GM23338 (cell line): ENCODE results near the gene MDH1. TPM values are rescaled to one million over a fixed set of nuclear protein-coding genes. Genes with fewer than 3 reads are reported as not detected.
A peak's percentile ranks its signal among the peaks of the same experiment; 100 is the strongest.

Source experiments
- ATAC-seq: fragments of 200-7000 bp; cut with Tn5 transposase; 3 replicates; pipeline ENCODE4 v1.9.1; 2020
- DNase-seq: peaks from one replicate; pipeline ENCODE4 v3.0.0-alpha.2; 2015; ENCODE audit warnings: low spot score
- H2AFZ ChIP-seq: fragments of 200-600 bp; sonication (generic); 2 replicates; pipeline ENCODE4 v1.8.0; 2016; ENCODE audit warnings: antibody characterized with exemption, mild to moderate bottlenecking, moderate library complexity
- H3F3A ChIP-seq: fragments of 200-600 bp; sonication (generic); replicated peaks from 2 replicates; pipeline ENCODE4 v1.8.0; 2017; ENCODE audit warnings: antibody characterized with exemption, mixed run types, low read depth
- H3K27ac ChIP-seq: fragments of 200-600 bp; sonication (generic); 2 replicates; pipeline ENCODE4 v1.6.1; 2016; ENCODE audit warnings: low read depth
- H3K27me3 ChIP-seq: fragments of 200-600 bp; sonication (generic); 2 replicates; pipeline ENCODE4 v1.8.0; 2016; ENCODE audit warnings: mild to moderate bottlenecking, mixed run types, moderate library complexity; ENCODE audit not compliant: insufficient read depth
- H3K36me3 ChIP-seq: fragments of 200-600 bp; sonication (generic); 2 replicates; pipeline ENCODE4 v1.8.0; 2016; ENCODE audit warnings: mild to moderate bottlenecking; ENCODE audit not compliant: insufficient read depth
- H3K4me1 ChIP-seq: fragments of 200-600 bp; sonication (generic); 2 replicates; pipeline ENCODE4 v1.8.0; 2016; ENCODE audit warnings: mild to moderate bottlenecking, moderate library complexity; ENCODE audit not compliant: insufficient read depth
- H3K4me2 ChIP-seq: fragments of 200-600 bp; sonication (generic); 2 replicates; pipeline ENCODE4 v1.7.1; 2017; ENCODE audit warnings: mixed run types
- H3K4me3 ChIP-seq: fragments of 200-600 bp; sonication (generic); 2 replicates; pipeline ENCODE4 v1.6.1; 2016; ENCODE audit warnings: mixed run types
- H3K79me2 ChIP-seq: fragments of 200-600 bp; sonication (generic); replicated peaks from 2 replicates; pipeline ENCODE4 v1.8.0; 2017; ENCODE audit warnings: mild to moderate bottlenecking; ENCODE audit not compliant: insufficient read depth
- H3K9me2 ChIP-seq: fragments of 200-600 bp; sonication (generic); 2 replicates; pipeline ENCODE4 v1.8.0; 2017; ENCODE audit not compliant: insufficient read depth
- H4K20me1 ChIP-seq: fragments of 200-600 bp; sonication (generic); replicated peaks from 2 replicates; pipeline ENCODE4 v1.8.0; 2017; ENCODE audit warnings: mild to moderate bottlenecking; ENCODE audit not compliant: insufficient read depth
- H3K27ac Mint-ChIP-seq: 2 replicates; pipeline ENCODE4 v1.8.0; 2020; ENCODE audit warnings: inconsistent platforms, mild to moderate bottlenecking, moderate library complexity, mixed read lengths
- H3K27me3 Mint-ChIP-seq: 3 replicates; pipeline ENCODE4 v1.8.0; 2022; ENCODE audit warnings: low read depth, mild to moderate bottlenecking, moderate library complexity, mixed read lengths, inconsistent platforms; ENCODE audit not compliant: insufficient read depth, poor library complexity
- H3K36me3 Mint-ChIP-seq: 3 replicates; pipeline ENCODE4 v1.8.0; 2021; ENCODE audit warnings: low read depth, mild to moderate bottlenecking, inconsistent platforms, moderate library complexity, mixed read lengths
- H3K4me1 Mint-ChIP-seq: 3 replicates; pipeline ENCODE4 v1.8.0; 2020; ENCODE audit warnings: mild to moderate bottlenecking, inconsistent platforms, mixed read lengths
- H3K4me3 Mint-ChIP-seq: 3 replicates; pipeline ENCODE4 v1.8.0; 2021; ENCODE audit warnings: moderate library complexity, mild to moderate bottlenecking, inconsistent platforms, mixed read lengths
- H3K9me3 Mint-ChIP-seq: 3 replicates; pipeline ENCODE4 v1.8.0; 2020; ENCODE audit warnings: moderate library complexity, mild to moderate bottlenecking, inconsistent platforms, mixed read lengths
- CREB1 ChIP-seq: fragments of 250-450 bp; sonication (Bioruptor Pico); IDR thresholded peaks from 2 replicates; pipeline ENCODE4 v1.5.0; 2020; ENCODE audit warnings: low read depth, mild to moderate bottlenecking, moderate library complexity
- EZH2phosphoT487 ChIP-seq: fragments of 200-600 bp; sonication (generic); IDR thresholded peaks from one replicate; pipeline ENCODE4 v1.8.1; 2018; ENCODE audit warnings: antibody characterized with exemption; ENCODE audit not compliant: unreplicated experiment
- JUNB ChIP-seq: IDR thresholded peaks from one replicate; pipeline ENCODE4 v1.6.1; 2016; ENCODE audit warnings: antibody characterized with exemption; ENCODE audit not compliant: unreplicated experiment
- NANOG ChIP-seq: IDR thresholded peaks from 2 replicates; pipeline ENCODE4 v1.6.1; 2016; ENCODE audit warnings: antibody characterized with exemption, borderline replicate concordance
- POLR2AphosphoS5 ChIP-seq: IDR thresholded peaks from 2 replicates; pipeline ENCODE4 v1.6.1; 2016; ENCODE audit warnings: antibody characterized with exemption, low read depth
- STAT1 ChIP-seq: IDR thresholded peaks from one replicate; pipeline ENCODE4 v1.6.1; 2016; ENCODE audit warnings: antibody characterized with exemption; ENCODE audit not compliant: unreplicated experiment
- ZNF114 ChIP-seq: fragments of 250-450 bp; sonication (Bioruptor Pico); IDR thresholded peaks from 2 replicates; pipeline ENCODE4 v1.5.0; 2020; ENCODE audit warnings: mild to moderate bottlenecking, moderate library complexity
- ZNF331 ChIP-seq: fragments of 250-450 bp; sonication (Bioruptor Pico); IDR thresholded peaks from 2 replicates; pipeline ENCODE4 v1.5.0; 2020; ENCODE audit warnings: low read depth, mild to moderate bottlenecking, moderate library complexity
- polyA plus RNA-seq: library from polyadenylated mRNA; unstranded; fragments of >200 nt; fragmentation: Nextera tagmentation; extraction: Ambion mirVana; gene quantifications from 2 replicates; pipeline ENCODE4 v1.2.1, GENCODE V29; 2016
- total RNA-seq: library from RNA; depleted of rRNA; stranded (reverse); fragments of >200 nt; shearing (Covaris generic); gene quantifications from 2 replicates; pipeline ENCODE4 v1.2.3, GENCODE V29; 2014
- TF ChIP-seq, protein P1 (sequence below): fragments of 250-450 bp; sonication (Bioruptor Pico); IDR thresholded peaks from 2 replicates; pipeline ENCODE4 v1.5.0; 2020; ENCODE audit warnings: mild to moderate bottlenecking, moderate library complexity
- TF ChIP-seq, protein P2 (sequence below): IDR thresholded peaks from 2 replicates; pipeline ENCODE4 v1.6.1; 2016; ENCODE audit warnings: antibody characterized with exemption
- TF ChIP-seq, protein P3 (sequence below): IDR thresholded peaks from one replicate; pipeline ENCODE4 v1.6.1; 2018; ENCODE audit warnings: antibody characterized with exemption; ENCODE audit not compliant: unreplicated experiment

The MDH1 gene
- total and polyA plus RNA-seq, 2 experiments from 2014 or later: 275 to 503 TPM

DNA sequence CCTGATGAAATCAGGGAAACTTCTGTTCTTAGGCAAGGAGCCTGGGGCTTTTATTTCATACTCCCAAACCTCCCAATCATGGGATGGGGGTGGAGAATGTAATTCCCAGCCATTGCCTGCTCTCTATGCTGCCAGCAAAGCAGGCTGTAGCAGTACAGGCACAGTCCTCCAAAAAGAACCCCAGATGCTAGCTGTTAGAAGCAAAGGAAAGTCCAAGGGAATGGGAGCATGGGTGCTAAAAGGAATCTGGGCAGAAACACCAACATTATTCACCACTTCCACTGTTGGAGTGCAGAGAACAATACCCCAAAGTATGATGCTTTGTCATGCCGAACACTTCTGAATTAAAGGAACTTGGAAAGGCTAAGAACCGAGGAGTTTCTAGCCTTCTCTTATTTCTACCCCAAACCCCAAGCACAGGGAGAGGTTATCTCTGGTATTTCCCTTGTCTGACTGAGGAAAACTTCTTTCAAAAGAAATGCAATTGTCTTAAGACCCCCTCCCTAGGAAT lies 24.7 kb downstream of the MDH1 start (continued):
- TF ChIP-seq ZNF114 (no peak), EZH2phosphoT487 (no peak), ZNF331 (CRISPR knock-in tag) (no peak), NANOG (no peak)

DNA sequence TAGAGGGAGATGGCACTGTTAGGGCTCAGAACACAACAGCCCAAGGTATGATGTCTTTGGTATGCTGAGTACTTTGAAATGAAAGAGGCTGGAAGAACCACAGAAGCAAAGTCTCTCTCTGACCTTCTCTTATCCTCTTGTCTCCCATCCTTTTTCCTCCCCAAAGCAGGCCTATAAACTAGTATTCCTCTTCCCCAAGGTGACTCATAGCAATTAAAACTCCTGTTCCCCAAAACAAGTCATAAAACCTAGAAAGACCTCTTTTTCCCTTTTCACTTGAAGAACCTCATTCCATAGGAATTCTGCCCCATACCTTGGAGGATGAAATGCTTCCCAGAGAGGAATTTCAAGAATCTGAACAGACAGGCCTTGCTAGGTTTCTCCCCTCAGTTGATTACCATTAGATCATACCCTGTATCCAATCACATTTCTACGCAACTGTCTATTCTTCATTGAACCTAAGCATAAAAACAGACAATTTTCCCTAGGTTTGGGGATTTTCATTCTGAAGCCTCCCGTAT lies 25.7 kb downstream of the MDH1 start:
- ATAC-seq (peak; percentile 79), DNase-seq (peak; percentile 96)
- Mint-ChIP-seq H3K4me1 (peaks cover 69% of the 10 kb centered on the region), H3K27me3 (peaks cover 5% of the 10 kb centered on the region), H3K9me3 (peaks cover 23% of the 10 kb centered on the region), H3K36me3 (peaks cover 40% of the 10 kb centered on the region), H3K27ac (peak overlapping the region; percentile 99), H3K4me3 (peak overlapping the region; percentile 67)
- Histone ChIP-seq H3K27me3 (no peaks in the 10 kb centered on the region), H3K36me3 (no peaks in the 10 kb centered on the region), H3K4me3 (peak overlapping the region; percentile 31), H3K27ac (peak overlapping the region; percentile 98), H3F3A (peaks cover 5% of the 10 kb centered on the region; the same call in 1 of the 2 replicates), H3K79me2 (no peaks in the 10 kb centered on the region; the same call in 1 of the 2 replicates), H4K20me1 (no peaks in the 10 kb centered on the region), H2AFZ (no peak overlapping the region), H3K4me1 (peaks cover 44% of the 10 kb centered on the region), H3K9me2 (no peaks in the 10 kb centered on the region), H3K4me2 (peak overlapping the region; percentile 54)
- no peak for TF ChIP-seq JUNB
- TF ChIP-seq CREB1: peak; percentile 29; the same call in 1 of the 2 replicates
- TF ChIP-seq NANOG: peak; percentile 38; the same call in 1 of the 2 replicates
- TF ChIP-seq, protein P1, sequence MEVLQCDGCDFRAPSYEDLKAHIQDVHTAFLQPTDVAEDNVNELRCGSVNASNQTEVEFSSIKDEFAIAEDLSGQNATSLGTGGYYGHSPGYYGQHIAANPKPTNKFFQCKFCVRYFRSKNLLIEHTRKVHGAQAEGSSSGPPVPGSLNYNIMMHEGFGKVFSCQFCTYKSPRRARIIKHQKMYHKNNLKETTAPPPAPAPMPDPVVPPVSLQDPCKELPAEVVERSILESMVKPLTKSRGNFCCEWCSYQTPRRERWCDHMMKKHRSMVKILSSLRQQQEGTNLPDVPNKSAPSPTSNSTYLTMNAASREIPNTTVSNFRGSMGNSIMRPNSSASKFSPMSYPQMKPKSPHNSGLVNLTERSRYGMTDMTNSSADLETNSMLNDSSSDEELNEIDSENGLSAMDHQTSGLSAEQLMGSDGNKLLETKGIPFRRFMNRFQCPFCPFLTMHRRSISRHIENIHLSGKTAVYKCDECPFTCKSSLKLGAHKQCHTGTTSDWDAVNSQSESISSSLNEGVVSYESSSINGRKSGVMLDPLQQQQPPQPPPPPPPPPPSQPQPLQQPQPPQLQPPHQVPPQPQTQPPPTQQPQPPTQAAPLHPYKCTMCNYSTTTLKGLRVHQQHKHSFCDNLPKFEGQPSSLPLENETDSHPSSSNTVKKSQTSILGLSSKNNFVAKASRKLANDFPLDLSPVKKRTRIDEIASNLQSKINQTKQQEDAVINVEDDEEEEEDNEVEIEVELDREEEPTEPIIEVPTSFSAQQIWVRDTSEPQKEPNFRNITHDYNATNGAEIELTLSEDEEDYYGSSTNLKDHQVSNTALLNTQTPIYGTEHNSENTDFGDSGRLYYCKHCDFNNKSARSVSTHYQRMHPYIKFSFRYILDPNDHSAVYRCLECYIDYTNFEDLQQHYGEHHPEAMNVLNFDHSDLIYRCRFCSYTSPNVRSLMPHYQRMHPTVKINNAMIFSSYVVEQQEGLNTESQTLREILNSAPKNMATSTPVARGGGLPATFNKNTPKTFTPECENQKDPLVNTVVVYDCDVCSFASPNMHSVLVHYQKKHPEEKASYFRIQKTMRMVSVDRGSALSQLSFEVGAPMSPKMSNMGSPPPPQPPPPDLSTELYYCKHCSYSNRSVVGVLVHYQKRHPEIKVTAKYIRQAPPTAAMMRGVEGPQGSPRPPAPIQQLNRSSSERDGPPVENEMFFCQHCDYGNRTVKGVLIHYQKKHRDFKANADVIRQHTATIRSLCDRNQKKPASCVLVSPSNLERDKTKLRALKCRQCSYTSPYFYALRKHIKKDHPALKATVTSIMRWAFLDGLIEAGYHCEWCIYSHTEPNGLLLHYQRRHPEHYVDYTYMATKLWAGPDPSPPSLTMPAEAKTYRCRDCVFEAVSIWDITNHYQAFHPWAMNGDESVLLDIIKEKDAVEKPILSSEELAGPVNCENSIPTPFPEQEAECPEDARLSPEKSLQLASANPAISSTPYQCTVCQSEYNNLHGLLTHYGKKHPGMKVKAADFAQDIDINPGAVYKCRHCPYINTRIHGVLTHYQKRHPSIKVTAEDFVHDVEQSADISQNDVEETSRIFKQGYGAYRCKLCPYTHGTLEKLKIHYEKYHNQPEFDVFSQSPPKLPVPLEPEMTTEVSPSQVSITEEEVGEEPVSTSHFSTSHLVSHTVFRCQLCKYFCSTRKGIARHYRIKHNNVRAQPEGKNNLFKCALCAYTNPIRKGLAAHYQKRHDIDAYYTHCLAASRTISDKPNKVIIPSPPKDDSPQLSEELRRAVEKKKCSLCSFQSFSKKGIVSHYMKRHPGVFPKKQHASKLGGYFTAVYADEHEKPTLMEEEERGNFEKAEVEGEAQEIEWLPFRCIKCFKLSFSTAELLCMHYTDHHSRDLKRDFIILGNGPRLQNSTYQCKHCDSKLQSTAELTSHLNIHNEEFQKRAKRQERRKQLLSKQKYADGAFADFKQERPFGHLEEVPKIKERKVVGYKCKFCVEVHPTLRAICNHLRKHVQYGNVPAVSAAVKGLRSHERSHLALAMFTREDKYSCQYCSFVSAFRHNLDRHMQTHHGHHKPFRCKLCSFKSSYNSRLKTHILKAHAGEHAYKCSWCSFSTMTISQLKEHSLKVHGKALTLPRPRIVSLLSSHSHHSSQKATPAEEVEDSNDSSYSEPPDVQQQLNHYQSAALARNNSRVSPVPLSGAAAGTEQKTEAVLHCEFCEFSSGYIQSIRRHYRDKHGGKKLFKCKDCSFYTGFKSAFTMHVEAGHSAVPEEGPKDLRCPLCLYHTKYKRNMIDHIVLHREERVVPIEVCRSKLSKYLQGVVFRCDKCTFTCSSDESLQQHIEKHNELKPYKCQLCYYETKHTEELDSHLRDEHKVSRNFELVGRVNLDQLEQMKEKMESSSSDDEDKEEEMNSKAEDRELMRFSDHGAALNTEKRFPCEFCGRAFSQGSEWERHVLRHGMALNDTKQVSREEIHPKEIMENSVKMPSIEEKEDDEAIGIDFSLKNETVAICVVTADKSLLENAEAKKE (CRISPR knock-in tag): peak; percentile 82
- TF ChIP-seq POLR2AphosphoS5: no peak
- TF ChIP-seq, protein P2, sequence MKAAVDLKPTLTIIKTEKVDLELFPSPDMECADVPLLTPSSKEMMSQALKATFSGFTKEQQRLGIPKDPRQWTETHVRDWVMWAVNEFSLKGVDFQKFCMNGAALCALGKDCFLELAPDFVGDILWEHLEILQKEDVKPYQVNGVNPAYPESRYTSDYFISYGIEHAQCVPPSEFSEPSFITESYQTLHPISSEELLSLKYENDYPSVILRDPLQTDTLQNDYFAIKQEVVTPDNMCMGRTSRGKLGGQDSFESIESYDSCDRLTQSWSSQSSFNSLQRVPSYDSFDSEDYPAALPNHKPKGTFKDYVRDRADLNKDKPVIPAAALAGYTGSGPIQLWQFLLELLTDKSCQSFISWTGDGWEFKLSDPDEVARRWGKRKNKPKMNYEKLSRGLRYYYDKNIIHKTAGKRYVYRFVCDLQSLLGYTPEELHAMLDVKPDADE: no peak
- TF ChIP-seq STAT1: no peak
- TF ChIP-seq, protein P3, sequence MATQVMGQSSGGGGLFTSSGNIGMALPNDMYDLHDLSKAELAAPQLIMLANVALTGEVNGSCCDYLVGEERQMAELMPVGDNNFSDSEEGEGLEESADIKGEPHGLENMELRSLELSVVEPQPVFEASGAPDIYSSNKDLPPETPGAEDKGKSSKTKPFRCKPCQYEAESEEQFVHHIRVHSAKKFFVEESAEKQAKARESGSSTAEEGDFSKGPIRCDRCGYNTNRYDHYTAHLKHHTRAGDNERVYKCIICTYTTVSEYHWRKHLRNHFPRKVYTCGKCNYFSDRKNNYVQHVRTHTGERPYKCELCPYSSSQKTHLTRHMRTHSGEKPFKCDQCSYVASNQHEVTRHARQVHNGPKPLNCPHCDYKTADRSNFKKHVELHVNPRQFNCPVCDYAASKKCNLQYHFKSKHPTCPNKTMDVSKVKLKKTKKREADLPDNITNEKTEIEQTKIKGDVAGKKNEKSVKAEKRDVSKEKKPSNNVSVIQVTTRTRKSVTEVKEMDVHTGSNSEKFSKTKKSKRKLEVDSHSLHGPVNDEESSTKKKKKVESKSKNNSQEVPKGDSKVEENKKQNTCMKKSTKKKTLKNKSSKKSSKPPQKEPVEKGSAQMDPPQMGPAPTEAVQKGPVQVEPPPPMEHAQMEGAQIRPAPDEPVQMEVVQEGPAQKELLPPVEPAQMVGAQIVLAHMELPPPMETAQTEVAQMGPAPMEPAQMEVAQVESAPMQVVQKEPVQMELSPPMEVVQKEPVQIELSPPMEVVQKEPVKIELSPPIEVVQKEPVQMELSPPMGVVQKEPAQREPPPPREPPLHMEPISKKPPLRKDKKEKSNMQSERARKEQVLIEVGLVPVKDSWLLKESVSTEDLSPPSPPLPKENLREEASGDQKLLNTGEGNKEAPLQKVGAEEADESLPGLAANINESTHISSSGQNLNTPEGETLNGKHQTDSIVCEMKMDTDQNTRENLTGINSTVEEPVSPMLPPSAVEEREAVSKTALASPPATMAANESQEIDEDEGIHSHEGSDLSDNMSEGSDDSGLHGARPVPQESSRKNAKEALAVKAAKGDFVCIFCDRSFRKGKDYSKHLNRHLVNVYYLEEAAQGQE: peak; percentile 36
- TF ChIP-seq EZH2phosphoT487: no peak
